A549 (cell line): Measurements from ENCODE around the gene CCDC154.

ENCODE experiments used
- EP300 ChIP-seq, 2 experiments: fragments of >200 bp; sonication (Bioruptor Twin); formaldehyde crosslinking; IDR thresholded peaks; 2 replicates in 1 of 2; 3 replicates in 1 of 2; pipeline ENCODE4 v1.6.1; 2016 to 2017
- NFE2L2 ChIP-seq: fragments of 150-350 bp; conservative IDR thresholded peaks from 2 replicates; pipeline ENCODE4 v1.6.1; 2014; ENCODE audit warnings: low read length
- TF ChIP-seq, protein P1 (sequence below): fragments of >200 bp; sonication (Bioruptor Twin); formaldehyde crosslinking; IDR thresholded peaks from 3 replicates; pipeline ENCODE4 v1.5.1; 2016

GRCh38 chr16:1493746-1494094 is 49.4 kb upstream of the CCDC154 start:
- TF ChIP-seq, protein P1, sequence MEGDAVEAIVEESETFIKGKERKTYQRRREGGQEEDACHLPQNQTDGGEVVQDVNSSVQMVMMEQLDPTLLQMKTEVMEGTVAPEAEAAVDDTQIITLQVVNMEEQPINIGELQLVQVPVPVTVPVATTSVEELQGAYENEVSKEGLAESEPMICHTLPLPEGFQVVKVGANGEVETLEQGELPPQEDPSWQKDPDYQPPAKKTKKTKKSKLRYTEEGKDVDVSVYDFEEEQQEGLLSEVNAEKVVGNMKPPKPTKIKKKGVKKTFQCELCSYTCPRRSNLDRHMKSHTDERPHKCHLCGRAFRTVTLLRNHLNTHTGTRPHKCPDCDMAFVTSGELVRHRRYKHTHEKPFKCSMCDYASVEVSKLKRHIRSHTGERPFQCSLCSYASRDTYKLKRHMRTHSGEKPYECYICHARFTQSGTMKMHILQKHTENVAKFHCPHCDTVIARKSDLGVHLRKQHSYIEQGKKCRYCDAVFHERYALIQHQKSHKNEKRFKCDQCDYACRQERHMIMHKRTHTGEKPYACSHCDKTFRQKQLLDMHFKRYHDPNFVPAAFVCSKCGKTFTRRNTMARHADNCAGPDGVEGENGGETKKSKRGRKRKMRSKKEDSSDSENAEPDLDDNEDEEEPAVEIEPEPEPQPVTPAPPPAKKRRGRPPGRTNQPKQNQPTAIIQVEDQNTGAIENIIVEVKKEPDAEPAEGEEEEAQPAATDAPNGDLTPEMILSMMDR: no peak
- TF ChIP-seq NFE2L2 (no peak), EP300 (IDR thresholded peaks at IDR 0.05) (no peak)
